ENCODE measurements around the gene KCNJ1. TPM values are rescaled to one million over a fixed set of nuclear protein-coding genes. Genes with fewer than 3 reads are reported as not detected.

The KCNJ1 gene
- total and polyA plus RNA-seq, 2 experiments from 2014 or later = not detected

- no peaks in the 10 kb centered on the region for H3K27me3 ChIP-seq
- H3K36me3 ChIP-seq = no peaks in the 10 kb centered on the region
- no peaks in the 10 kb centered on the region for H3K9me3 ChIP-seq (ENCODE audit: low read depth)
- no peak for DNase-seq (ENCODE audit: low read depth in 1 of 2, low spot score in 1 of 2)
- no peak overlapping the region for H3K27ac ChIP-seq
- H3K4me3 ChIP-seq = no peak overlapping the region
- TF ChIP-seq CTCF (IDR thresholded peaks at IDR 0.05; ENCODE audit: low read depth, low read length) = no peak
- peaks cover 2% of the 10 kb centered on the region for H3K4me1 ChIP-seq (ENCODE audit: low read depth)
Measured at GRCh38 chr11:128878455-128878854, 11.4 kb upstream of the KCNJ1 start.

GRCh38 chr11:128877726-128878125, 10.6 kb upstream of the KCNJ1 start:
- Histone ChIP-seq H3K27me3 (no peaks in the 10 kb centered on the region), H3K4me1 (ENCODE audit: low read depth) (peaks cover 2% of the 10 kb centered on the region), H3K27ac (no peak overlapping the region), H3K4me3 (no peak overlapping the region), H3K9me3 (ENCODE audit: low read depth) (no peaks in the 10 kb centered on the region), H3K36me3 (no peaks in the 10 kb centered on the region)
- TF ChIP-seq CTCF (IDR thresholded peaks at IDR 0.05; ENCODE audit: low read depth, low read length) = no peak
- no peak for DNase-seq (ENCODE audit: low read depth in 1 of 2, low spot score in 1 of 2)

- no peak for DNase-seq (ENCODE audit: low read depth in 1 of 2, low spot score in 1 of 2)
- TF ChIP-seq CTCF (IDR thresholded peaks at IDR 0.05; ENCODE audit: low read depth, low read length) = no peak
- no peaks in the 10 kb centered on the region for H3K9me3 ChIP-seq (ENCODE audit: low read depth)
- H3K4me3 ChIP-seq = no peak overlapping the region
- no peak overlapping the region for H3K27ac ChIP-seq
- H3K4me1 ChIP-seq (ENCODE audit: low read depth) = peaks cover 2% of the 10 kb centered on the region
- peaks cover 4% of the 10 kb centered on the region for H3K27me3 ChIP-seq
- H3K36me3 ChIP-seq = no peaks in the 10 kb centered on the region
Measured at GRCh38 chr11:128876133-128876650, 9.1 kb upstream of the KCNJ1 start.

- H3K9me3 ChIP-seq (ENCODE audit: low read depth) = no peaks in the 10 kb centered on the region
Measured at GRCh38 chr11:128874427-128874826, 7.3 kb upstream of the KCNJ1 start.

GRCh38 chr11:128872594-128872993, 5.5 kb upstream of the KCNJ1 start:
- H3K9me3 ChIP-seq (ENCODE audit: low read depth) = no peaks in the 10 kb centered on the region
- H3K4me3 ChIP-seq = no peak overlapping the region
- H3K36me3 ChIP-seq = no peaks in the 10 kb centered on the region
- H3K27ac ChIP-seq = no peak overlapping the region
- peaks cover 10% of the 10 kb centered on the region for H3K27me3 ChIP-seq
- no peak for TF ChIP-seq CTCF (IDR thresholded peaks at IDR 0.05; ENCODE audit: low read depth, low read length)
- no peaks in the 10 kb centered on the region for H3K4me1 ChIP-seq (ENCODE audit: low read depth)
- DNase-seq (ENCODE audit: low read depth in 1 of 2, low spot score in 1 of 2) = no peak

More at GRCh38 chr11:128874427-128874826, 7.3 kb upstream of the KCNJ1 start:
- Histone ChIP-seq H3K4me1 (ENCODE audit: low read depth) (no peaks in the 10 kb centered on the region), H3K36me3 (no peaks in the 10 kb centered on the region), H3K27me3 (peaks cover 10% of the 10 kb centered on the region), H3K27ac (no peak overlapping the region), H3K4me3 (no peak overlapping the region)
- DNase-seq (ENCODE audit: low read depth in 1 of 2, low spot score in 1 of 2) = no peak
- TF ChIP-seq CTCF (IDR thresholded peaks at IDR 0.05; ENCODE audit: low read depth, low read length) = no peak

Data from cardiac muscle cell (in vitro differentiated cells and primary cell).